ENCODE measurements around the gene P2RY12.

Gene P2RY12

DNA sequence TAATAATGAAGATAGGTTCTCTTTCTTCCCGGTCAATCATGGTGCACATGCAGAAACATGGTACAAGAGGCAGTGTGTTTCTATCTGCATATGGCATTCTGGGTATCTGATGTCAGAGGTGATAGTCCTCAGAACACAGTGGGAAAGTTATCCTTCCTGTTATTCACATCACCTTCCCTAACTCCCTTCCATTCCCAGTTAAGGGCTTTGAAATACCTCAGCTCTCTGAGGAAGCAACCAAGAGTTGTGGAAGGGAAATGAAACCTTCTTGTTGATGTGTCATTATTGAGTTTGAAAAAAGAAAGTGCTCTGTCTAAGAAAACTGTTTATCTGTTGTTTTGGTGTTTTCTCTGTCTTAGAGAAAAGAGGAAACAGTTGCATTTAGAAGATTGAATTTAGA lies 33.3 kb downstream of the P2RY12 start:
- DNase-seq (ENCODE audit: extremely low read depth, insufficient read length), result peak; percentile 19
- TF ChIP-seq, protein P1, sequence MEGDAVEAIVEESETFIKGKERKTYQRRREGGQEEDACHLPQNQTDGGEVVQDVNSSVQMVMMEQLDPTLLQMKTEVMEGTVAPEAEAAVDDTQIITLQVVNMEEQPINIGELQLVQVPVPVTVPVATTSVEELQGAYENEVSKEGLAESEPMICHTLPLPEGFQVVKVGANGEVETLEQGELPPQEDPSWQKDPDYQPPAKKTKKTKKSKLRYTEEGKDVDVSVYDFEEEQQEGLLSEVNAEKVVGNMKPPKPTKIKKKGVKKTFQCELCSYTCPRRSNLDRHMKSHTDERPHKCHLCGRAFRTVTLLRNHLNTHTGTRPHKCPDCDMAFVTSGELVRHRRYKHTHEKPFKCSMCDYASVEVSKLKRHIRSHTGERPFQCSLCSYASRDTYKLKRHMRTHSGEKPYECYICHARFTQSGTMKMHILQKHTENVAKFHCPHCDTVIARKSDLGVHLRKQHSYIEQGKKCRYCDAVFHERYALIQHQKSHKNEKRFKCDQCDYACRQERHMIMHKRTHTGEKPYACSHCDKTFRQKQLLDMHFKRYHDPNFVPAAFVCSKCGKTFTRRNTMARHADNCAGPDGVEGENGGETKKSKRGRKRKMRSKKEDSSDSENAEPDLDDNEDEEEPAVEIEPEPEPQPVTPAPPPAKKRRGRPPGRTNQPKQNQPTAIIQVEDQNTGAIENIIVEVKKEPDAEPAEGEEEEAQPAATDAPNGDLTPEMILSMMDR (IDR thresholded peaks at IDR 0.05; ENCODE audit: insufficient read depth, low read length, poor library complexity, severe bottlenecking), result no peak
- Histone ChIP-seq H3K4me3 (replicated peaks; ENCODE audit: low read depth, low read length) (no peak overlapping the region), H3K27me3 (replicated peaks; ENCODE audit: control insufficient read depth, insufficient read depth, low read length) (no peaks in the 10 kb centered on the region), H3K36me3 (ENCODE audit: control insufficient read depth, insufficient read depth, low read length) (no peaks in the 10 kb centered on the region)

DNA sequence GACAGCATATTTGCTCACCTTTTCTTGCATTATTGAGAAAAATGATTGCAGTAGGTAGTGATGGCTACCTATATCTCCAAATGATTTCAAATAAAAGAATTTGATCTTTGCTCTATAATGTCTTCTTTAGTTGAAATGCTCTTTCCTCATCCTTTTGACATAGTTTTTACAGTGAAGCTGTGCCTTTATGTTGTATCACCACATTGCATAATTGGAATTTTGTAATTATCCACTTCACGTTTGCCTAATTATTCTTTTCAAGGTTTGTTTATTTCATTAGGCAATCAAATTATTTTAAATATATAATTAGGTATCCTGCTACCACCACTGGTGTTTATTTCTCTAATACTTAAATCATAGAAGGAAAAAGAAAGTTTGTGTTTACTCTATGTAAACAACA lies 33.9 kb downstream of the P2RY12 start:
- DNase-seq (ENCODE audit: extremely low read depth, insufficient read length), result no peak
- H3K27me3 ChIP-seq (replicated peaks; ENCODE audit: control insufficient read depth, insufficient read depth, low read length), result no peaks in the 10 kb centered on the region
- TF ChIP-seq, protein P1 (IDR thresholded peaks at IDR 0.05; ENCODE audit: insufficient read depth, low read length, poor library complexity, severe bottlenecking), result no peak

DNA sequence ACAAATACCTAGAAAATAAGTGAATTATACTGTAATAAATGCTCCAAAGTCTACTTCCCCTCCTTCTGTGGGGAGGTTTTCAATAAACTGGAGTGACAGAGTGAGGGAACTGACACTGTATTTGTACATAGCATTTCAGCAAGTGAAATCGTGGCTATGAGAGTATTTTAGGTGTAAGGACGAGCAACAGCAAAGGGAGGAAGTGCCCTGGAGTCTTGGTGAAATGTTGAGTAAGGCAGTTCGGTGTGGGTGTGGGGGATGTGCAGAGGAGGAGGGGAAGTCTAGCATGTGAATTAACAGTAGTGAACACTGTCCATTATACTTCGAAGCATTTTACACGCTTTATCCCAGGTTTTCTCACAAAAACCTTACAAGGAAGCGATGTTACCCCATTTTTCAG lies 37.1 kb downstream of the P2RY12 start:
- Histone ChIP-seq H3K4me3 (replicated peaks; ENCODE audit: low read depth, low read length) (no peak overlapping the region), H3K36me3 (ENCODE audit: control insufficient read depth, insufficient read depth, low read length) (no peaks in the 10 kb centered on the region), H3K27me3 (replicated peaks; ENCODE audit: control insufficient read depth, insufficient read depth, low read length) (no peaks in the 10 kb centered on the region)
- no peak for DNase-seq (ENCODE audit: extremely low read depth, insufficient read length)
- TF ChIP-seq, protein P1 (IDR thresholded peaks at IDR 0.05; ENCODE audit: insufficient read depth, low read length, poor library complexity, severe bottlenecking), result no peak

More for the DNA sequence above, 33.9 kb downstream of the P2RY12 start:
- H3K36me3 ChIP-seq (ENCODE audit: control insufficient read depth, insufficient read depth, low read length), result no peaks in the 10 kb centered on the region
- no peak overlapping the region for H3K4me3 ChIP-seq (replicated peaks; ENCODE audit: low read depth, low read length)

GRCh38 chr3:151346292-151346691 lies 38.3 kb downstream of the P2RY12 start:
- TF ChIP-seq, protein P1 (IDR thresholded peaks at IDR 0.05; ENCODE audit: insufficient read depth, low read length, poor library complexity, severe bottlenecking), result no peak
- DNase-seq (ENCODE audit: extremely low read depth, insufficient read length), result no peak
- H3K36me3 ChIP-seq (ENCODE audit: control insufficient read depth, insufficient read depth, low read length), result no peaks in the 10 kb centered on the region
- no peak overlapping the region for H3K4me3 ChIP-seq (replicated peaks; ENCODE audit: low read depth, low read length)
- no peaks in the 10 kb centered on the region for H3K27me3 ChIP-seq (replicated peaks; ENCODE audit: control insufficient read depth, insufficient read depth, low read length)

DNA sequence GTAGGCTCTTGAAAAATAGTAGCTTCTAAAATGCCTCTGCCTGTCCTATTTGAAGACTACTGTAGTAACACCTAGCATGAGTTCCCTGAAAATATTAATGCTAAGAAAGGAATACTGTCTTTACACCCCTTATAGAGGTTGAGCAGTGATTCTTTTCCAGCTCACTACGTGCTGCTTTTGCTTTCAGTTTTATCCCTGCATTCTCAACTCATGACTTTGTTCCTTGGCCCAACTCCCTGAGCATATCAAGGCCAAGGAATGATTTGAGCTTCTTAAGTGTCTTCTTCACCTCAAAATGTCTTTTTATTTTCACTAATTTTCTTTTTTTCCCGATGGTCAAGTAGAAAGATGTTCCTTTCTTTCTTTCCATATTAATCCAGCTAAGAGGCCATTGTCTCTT lies 38.7 kb downstream of the P2RY12 start:
- Histone ChIP-seq H3K4me3 (replicated peaks; ENCODE audit: low read depth, low read length) (no peak overlapping the region), H3K27me3 (replicated peaks; ENCODE audit: control insufficient read depth, insufficient read depth, low read length) (no peaks in the 10 kb centered on the region), H3K36me3 (ENCODE audit: control insufficient read depth, insufficient read depth, low read length) (no peaks in the 10 kb centered on the region)
- no peak for DNase-seq (ENCODE audit: extremely low read depth, insufficient read length)
- TF ChIP-seq, protein P1 (IDR thresholded peaks at IDR 0.05; ENCODE audit: insufficient read depth, low read length, poor library complexity, severe bottlenecking), result no peak

- H3K27me3 ChIP-seq (replicated peaks; ENCODE audit: control insufficient read depth, insufficient read depth, low read length), result no peaks in the 10 kb centered on the region
- H3K36me3 ChIP-seq (ENCODE audit: control insufficient read depth, insufficient read depth, low read length), result no peaks in the 10 kb centered on the region
- DNase-seq (ENCODE audit: extremely low read depth, insufficient read length), result no peak
- TF ChIP-seq, protein P1 (IDR thresholded peaks at IDR 0.05; ENCODE audit: insufficient read depth, low read length, poor library complexity, severe bottlenecking), result no peak
- H3K4me3 ChIP-seq (replicated peaks; ENCODE audit: low read depth, low read length), result no peak overlapping the region
Measured at GRCh38 chr3:151331696-151332095, 52.9 kb downstream of the P2RY12 start.

Data from GM06990 (cell line).